ENCODE data around the gene FRA10AC1.

FRA10AC1 gene, protein sequence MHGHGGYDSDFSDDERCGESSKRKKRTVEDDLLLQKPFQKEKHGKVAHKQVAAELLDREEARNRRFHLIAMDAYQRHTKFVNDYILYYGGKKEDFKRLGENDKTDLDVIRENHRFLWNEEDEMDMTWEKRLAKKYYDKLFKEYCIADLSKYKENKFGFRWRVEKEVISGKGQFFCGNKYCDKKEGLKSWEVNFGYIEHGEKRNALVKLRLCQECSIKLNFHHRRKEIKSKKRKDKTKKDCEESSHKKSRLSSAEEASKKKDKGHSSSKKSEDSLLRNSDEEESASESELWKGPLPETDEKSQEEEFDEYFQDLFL

DNA sequence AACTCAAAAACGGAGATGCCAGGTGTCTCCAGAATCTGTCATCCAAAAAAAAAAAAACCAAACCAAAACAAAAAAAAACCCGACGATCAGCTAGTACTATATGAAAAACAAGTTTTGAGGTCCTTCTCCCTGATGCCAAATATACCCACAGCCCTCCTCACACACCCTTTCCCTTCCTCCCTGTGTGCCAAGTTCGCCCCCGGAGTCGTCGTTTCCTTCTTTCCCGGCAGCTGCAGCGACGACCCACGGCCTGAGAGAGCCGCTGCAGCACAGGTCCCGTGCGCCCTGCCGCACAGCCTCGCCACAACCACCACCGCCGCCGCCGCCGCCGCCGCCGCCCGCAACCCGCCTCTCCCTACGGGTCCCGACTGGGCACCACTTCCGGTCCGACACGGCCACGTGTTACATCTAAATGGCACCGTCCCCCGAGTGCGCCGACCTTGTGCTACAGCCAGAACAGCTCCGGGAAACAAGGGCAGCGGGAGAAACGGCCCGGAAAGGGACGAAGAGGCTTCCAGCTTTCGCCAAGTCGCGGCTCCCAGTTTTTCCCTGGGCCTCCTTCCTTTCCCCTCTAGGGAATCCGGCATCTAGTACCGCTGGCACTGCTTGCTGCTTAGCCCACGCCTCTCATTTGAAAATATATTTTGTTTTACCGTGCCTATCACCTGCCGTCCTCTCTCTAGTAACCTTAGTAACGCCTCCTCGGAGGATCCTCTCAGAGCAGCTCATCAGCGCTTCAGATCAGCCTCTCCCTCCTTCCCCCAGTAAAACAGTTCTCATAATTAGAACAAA lies at the start of gene FRA10AC1:
FRA10AC1 (minus strand) TSS at position 383 of the 792 bp plus-strand sequence. CDS start 2,486 bp downstream, outside the sequence.
- DNase-seq, result peak; percentile 67 to 85

DNA sequence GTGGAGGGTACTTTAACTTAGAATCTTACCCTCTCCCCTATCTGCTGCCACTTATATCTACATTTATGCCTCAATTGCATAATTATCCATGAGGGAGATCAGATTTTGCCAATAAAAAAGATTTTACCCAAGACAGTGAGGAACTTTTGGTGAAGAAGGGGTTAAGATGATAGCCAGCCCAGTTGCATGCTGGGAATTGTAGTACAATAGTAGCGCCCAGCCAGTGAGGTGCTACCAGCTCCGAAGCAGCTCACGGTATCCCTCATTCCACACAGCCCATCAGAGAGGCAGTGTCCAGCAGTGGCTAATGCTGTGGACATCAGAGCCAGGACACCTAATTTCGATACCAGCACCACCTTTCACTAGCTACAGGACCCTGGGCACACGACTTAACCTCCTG lies 49.4 kb upstream of the FRA10AC1 start:
- DNase-seq, result no peak

DNA sequence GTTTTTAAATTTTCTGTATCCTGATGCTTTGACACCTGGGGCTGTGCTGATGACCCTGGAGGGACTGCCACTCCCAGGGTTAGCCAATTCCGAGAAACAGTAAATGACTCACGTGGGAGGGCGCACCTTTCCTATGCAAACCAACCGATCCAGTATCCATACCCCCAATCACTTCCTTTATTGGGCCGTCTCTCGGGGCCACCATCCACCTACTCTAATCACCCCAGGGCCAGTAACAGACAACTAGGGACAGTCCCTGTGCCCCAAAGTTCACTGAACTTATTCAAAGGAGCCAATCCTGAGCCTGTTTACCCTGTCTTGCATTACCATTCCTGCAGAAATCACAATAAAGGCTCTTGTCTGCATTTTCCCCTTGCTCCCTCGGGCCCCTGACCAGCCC lies 48.7 kb upstream of the FRA10AC1 start:
- no peak for DNase-seq

DNA sequence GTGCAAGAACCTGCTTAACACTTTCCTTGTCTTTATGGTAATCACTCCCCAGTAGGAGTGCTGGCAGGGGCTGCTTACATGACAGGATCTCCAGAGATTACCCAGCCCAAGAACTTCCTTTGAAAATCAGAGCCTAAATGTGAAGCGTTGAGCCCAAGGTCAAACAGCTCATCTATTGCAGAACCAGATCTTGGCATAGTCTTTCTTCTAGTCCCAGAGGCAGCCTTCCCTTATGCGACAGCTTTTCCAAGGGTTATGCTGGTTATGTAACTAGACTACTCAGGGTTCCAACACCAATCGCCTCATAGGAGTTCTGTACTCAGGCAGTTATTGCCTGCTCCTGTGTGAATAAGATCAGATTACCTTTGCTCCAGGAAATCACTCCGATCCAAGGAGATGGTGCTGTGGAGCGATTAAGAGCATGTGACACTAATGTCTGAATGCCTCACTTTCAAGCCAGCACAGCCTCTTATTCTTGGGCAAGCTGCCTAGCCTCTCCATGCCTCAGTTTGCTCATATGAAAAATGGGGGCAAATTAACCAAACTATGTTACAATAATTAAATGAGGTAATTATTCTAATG lies 46.9 kb upstream of the FRA10AC1 start:
- DNase-seq, result peak in 1 of 2 experiments; percentile 9

DNA sequence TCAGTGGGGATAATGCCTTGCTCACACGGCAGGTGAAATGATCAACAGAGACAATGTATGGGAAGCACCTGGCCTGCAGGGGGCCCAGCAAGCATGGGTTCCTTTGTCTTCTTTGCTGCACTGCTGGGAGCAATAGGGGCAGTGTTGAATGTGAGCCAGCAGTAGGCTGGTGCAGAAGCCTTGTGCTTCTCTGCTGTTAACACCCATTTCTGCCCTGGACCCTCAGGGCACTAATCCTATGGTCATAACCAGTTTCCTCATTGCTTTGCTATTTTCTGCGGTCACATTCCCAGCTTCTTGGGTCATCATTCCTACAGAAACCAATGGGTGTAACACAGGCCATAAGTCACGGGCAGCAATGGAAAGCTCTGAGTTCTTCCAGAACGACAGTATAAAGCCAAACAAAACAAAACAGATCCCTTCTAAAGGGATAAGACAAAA lies 44.5 kb upstream of the FRA10AC1 start:
- DNase-seq, result peak; percentile 26 to 59

DNA sequence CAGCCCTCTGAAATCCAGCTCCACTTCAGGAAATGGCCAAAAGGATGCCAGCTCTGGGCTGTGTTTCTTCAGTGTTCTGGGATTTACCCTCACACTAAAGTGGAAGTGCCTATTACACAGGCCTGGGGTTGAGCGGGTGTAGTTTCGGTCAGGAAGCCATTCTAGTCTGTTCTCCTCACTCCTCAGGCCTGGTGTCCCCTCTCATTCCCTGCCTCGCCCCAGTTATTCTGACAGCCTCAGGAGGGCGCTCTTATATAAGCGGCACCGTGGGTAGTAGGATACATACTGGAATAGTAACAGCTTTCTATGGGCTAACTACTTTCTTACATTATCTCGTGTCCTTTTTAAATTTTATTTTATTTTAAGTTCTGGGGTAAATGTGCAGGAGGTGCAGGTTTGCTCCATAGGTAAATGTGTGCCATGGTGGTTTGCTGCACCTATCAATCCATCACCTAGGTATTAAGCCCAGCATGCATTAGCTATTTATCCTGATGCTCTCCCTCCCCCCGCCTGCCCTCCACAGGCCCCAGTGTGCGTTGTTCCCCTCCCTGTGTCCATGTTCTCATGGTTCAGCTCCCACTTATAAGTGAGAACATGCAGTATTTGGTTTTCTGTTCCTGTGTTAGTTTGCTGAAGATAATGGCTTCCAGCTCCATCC lies 43.1 kb upstream of the FRA10AC1 start:
- peak; percentile 8 to 18 for DNase-seq

DNA sequence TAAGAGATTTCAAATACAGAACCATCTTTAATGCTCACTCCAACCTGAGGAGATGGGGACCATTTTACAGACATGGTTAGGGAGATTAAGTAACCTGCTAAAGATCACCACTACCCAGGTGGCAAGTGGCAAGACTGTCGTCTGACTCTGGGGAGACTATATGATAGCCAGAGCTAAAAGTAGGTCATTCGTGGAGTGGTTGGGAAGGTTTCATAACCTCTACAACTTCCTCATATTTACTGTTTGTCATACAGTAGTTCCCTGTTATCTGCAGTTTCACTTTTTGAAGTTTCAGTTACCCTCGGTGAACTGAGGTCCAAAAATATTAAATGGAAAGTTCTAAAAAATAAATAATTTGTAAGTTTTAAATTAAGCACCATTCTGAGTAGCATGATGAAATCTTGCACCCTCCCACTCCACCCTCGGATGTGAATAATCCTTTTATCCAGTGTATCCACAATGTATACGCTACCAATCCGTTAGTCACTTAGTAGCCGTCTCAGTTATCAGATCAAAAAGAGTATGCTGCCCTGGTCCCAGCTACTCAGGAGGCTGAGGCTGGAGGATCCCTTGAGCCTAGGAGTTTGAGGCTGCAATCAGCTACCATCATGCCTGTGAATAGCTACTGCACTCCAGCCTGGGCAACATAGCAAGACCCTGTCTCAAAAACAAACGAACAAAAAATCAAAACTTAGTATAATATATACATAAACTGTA lies 40.4 kb upstream of the FRA10AC1 start:
- DNase-seq, result no peak

DNA sequence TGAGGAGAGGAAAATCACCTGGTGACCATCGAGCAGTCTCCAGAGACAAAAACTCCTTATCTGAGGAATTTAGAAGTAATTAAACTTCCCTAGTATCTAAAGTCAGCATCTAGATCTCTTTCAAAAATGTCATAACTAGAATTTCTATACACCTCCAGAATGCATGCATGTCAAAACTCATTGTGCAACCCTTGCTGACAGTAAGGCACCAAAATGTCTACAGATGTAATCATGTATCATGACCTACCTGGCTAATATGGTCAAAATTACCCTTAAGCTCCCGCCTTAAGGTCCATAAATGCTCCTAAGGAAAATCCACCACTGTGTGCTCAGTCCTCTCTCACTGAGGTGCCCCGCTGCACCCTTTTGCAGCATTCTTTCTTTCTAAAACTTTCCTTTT lies 39.0 kb upstream of the FRA10AC1 start:
- DNase-seq, result no peak

DNA sequence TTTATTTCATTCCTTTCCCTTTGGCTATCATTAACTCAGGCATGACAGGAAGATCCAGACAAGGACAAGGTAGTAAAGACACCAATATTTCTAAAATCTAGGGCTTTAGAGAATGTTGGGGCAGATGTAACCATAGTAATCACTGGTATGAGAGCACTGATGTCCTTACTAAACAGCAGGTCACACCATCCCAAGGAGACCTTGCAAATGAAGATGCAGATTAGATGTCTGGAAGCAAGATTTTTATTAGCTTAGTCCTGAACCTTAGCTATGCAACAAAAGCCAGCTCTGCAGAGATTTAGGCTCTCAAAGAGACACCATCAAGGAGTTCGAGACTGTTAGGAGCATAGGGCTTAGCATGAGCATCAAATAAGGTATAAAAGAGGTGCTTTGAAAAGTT lies 23.6 kb upstream of the FRA10AC1 start:
- DNase-seq, result no peak

DNA sequence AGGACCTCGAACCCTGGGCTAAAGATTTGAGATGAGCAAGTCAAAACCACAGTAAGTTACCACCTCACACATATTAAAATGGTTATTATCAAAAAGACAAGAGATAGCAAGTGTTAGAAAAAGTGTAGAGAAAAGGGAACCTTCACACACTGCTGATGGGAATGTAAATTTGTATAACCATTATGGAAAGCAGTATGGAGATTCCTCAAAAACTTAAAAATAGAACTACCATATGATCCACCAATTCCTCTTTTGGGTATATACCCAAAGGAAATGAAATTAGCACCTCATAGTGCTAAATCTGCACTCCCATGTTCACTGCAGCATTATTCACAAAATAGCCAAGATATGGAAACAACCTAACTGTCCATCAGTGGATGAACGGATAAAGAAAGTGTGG lies 20.8 kb upstream of the FRA10AC1 start:
- no peak for DNase-seq

DNA sequence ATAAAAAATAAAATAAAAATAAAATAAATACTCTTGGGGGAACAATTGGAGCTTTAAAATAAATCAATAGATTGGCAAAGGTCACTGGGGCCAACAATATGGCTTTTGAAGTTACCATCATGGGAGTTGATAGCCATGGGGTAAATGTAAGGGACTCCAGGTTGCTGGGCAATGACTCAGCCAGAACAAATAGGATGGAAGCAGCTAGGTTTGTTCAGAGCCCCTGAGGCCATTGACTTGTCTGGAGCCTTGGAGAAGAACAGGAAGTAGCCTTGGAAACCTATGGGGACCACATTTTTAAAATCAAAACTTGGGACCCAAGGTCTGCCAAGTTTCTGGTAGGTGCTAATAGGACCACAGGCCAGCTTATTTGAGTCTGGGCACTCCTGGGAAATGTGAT lies 20.2 kb upstream of the FRA10AC1 start:
- DNase-seq, result no peak

DNA sequence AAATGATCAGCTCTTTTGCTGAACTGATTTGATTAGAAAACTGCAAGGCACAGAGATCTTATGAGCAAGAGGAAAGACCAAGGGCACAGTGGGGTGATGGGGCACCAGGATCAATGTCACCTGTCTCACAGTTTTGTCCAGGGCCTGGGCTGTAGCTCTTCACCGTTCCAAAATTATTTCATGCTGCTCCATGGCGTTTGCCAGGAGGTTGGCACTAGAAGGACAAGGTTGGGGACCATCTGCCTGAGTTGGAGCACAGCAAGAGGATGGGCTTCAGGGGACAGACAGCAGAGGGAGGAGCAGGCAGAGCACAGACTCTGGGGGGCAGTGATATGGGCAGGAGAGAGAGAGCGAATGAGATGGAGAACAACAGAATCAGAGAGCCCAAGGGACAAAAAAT lies 17.5 kb upstream of the FRA10AC1 start:
- DNase-seq, result no peak

DNA sequence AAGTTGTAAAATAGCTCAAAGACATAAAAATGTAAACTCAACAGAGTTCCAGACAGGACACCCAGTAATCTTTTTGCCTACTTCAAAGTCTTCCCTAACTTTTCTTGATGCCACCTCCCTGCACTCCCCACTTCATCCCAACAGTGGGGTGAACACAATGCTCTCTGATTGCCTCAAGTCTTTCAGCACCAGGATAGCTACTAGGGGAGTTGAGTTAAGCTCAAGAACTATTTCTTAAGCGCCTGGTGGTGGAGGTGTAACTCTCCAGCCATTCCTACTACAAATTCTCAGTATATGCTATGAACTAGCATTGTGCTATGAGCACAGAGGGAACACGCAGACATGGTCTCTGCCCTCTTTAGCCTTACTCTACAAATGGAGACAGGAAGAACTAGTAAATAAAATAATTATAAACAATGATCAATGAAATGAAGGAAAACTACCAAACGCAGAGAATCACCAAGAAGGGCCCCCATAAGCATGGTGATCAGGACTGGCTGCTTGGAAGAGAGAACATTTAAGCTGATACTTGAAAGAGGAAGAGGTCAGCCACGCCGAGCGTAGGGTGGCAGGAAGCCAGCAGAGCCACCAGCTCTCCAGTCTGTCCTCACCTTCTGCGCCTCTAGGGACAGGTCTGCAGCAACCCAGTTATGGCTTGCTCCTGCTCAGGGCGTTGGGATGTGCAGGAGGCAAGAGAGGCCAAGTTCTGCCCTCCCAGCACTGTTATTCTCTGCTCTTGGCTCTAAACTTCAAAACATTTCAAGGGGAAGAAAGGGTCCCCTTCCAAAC lies 16.7 kb upstream of the FRA10AC1 start:
- DNase-seq, result no peak

DNA sequence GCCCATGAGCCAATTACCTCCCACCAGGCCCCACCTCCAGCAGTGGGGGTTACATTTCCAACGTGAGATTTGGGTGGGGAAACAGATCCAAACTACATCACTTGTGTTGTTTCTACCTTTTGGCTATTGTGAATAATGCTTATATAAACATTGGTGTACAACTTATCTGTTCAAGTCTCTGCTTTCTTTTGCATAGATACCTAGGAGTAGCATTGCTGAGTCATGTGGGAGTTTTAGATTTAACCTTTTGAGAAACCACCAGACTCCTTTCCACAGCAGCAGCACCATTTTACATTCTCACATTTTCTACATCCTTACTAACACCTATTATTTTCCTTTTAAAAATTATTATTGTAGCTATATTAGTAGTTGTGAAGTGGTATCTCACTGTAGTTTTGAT lies 14.4 kb upstream of the FRA10AC1 start:
- DNase-seq, result no peak

DNA sequence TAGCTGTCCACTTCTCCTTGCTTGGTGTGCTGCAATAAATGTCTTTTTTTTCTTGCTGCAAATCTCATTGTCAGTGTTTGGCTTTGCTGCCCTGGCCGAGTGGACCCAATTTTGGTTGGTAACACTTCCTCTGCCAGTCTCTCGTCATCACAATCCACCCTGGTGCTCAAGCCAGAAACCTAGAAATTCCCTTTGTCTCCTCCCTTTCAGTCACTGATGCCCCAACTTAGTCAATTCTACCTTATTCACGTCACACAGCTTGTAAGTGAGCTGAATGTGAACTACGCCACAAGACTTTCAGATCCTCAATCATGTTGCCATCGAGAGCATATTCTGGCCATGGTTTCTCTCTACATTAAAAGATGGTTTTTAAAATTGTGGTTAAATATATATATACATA lies 13.0 kb upstream of the FRA10AC1 start:
- no peak for DNase-seq

DNA sequence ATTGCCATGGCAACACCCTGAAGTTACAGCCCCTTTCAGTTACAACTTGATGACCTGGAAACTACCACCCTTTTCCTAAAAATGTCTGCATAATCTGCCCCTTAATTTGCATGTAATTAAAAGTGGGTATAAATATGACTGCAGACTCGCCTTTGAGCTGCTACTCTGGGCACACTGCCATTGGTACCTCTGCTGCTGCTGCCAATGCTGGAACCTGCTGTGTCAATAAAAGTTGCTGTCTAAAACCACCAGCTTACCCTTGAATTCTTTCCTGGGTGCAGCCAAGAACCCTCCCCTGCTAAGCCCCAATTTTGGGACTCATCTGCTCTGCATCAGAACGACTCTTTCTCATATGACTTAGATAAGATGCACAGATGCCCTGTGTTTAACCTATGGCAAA lies 10.2 kb upstream of the FRA10AC1 start:
- DNase-seq, result no peak

DNA sequence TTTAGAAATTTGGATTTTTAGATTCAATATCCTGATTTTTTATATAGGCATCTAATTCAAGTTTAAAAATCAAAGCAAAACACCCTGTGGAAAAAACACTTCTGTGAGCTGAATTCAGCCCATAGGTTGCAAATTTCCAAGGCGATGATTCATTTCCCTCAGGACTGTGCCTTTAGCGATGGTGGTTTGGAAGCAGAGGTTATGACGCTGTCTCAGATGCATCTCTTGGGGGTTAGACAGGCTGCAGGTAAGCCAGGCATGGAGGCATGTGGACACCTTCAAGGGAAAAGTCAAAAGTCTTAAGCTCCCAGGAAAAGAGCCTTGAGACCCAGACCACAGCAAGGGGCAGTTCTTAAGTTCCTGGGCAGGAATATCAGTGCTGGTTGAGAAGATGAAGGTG lies 9.5 kb upstream of the FRA10AC1 start:
- DNase-seq, result no peak

DNA sequence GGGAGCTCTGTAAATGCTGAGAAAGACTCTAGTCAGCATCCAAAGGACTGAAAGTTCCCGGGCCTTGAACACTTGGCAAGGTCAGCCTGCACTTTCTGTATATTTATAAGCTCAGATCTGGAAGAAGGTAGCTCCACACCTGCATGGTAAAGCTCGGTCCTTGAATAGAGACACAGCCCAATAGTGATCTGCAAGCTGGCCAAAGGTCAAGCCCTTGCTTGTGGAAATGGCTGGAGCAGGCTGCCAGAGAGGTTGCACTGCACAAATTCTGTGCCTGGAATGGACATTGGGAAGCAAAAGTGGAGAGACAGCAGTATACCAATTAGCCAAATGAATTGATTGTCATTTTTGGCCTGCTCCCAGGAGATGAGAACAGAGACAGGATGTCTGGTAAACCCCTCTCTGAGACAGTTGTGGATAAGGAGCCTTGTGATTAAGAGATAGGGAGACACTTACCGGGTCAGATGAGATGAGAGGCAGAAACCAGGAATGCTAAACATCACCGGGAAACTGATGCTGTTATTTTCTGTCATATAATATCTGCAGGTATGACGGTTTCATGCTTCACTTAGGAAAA lies 8.0 kb upstream of the FRA10AC1 start:
- no peak for DNase-seq

DNA sequence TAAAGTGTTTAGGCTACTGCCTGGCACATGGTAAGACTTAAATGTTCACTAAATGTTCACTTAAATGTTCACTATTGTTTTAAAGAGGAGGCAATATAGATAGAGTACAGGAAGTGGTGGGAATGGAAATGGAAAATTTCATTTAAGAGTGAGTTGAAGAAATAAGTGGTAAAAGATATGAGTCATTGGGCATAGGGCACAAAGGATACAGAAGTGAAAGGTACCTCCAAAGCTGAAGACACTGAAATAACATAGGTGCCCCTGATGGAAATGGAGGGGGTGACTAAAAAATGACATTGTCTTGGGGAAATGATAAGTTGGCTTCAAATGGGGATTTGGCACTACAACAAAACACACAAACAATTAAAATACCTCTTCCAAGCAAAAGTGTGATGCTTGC lies 5.2 kb upstream of the FRA10AC1 start:
- no peak for DNase-seq

DNA sequence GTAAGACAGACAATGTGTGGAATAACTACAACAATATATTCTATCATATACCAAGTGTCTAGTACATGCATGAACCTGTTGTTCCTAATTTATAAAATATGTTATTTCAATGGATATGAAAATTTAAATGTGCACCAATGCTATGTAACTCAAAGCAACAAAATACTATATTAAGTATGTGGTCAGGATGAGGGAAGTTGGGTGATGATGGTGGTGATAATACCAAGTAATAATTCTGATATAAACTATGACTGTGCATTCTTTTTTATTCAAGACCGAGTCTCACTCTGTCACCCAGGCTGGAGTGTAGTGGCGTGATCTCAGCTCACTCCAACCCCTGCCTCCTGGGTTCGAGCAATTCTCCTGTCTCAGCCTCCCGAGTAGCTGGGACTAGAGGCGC lies 2.1 kb upstream of the FRA10AC1 start:
- DNase-seq, result no peak

DNA sequence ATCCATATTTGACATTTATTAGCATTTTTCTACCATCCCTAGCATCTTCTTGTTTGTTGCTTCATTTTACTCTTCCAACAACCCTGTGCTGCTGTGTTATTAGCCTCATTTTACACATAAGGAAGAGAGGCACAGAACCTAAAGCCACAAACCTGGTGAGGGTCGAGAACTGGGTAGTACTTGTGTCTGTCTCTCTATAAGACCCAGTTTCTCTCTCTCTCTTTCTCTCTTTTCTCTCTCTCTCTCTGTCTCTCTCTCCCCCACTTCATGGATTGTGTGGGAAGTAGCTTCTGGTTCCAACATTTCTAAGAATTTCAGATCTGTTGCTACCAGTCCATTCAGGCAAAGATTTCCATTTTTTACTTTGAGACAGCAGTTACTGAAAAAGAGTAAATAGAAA lies 1.4 kb upstream of the FRA10AC1 start:
- DNase-seq, result no peak

DNA sequence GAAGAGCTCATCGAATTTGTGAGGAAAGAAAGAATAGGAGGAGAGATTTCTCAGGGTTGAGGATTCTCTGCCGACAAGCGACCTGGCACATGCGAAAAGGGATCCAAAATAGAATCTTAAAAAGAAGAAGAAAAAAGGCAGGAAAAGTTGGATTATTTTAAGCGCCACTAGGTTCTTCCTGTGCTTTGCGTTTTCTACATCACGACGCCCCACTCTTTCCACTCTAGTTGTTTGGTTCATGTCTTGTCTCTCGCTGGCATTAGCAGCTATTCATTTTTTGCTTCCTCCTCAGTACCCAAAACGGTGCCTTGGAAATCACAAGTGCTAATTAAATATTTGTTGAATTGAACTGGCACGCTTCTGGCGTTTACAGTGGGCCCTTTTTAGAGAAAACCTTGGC lies 674 bp upstream of the FRA10AC1 start:
- no peak for DNase-seq

Data from NCI-H1930 (cell line).